Stimulated activated CD8-positive, alpha-beta memory T cell treated with anti-CD3 and anti-CD28 coated beads, Interleukin-15, amount 100 ng/mL, for 24 hours (primary cell): ENCODE results near the gene LIN7C.
"Not testable (repeated sequence)": the region's sequence is repeated elsewhere in the genome, so short reads cannot be mapped to it uniquely, and the experiment has no call there.

ENCODE experiments used
- DNase-seq: peaks from one replicate; pipeline ENCODE4 v3.0.0-alpha.2; 2020; ENCODE audit warnings: low read depth

LIN7C gene

GRCh38 chr11:27470826-27471588 is 35.6 kb downstream of the LIN7C start:
- DNase-seq: no peak

- no peak for DNase-seq
Measured at GRCh38 chr11:27470166-27470565, 36.4 kb downstream of the LIN7C start.

- no peak for DNase-seq
Measured at GRCh38 chr11:27468995-27469695, 37.4 kb downstream of the LIN7C start.

GRCh38 chr11:27468209-27468994 is 38.2 kb downstream of the LIN7C start:
- no peak for DNase-seq

GRCh38 chr11:27467181-27467913 is 39.2 kb downstream of the LIN7C start:
- DNase-seq: no peak

- DNase-seq: no peak
Measured at GRCh38 chr11:27466363-27466762, 40.2 kb downstream of the LIN7C start.

GRCh38 chr11:27465629-27466028 is 40.9 kb downstream of the LIN7C start:
- DNase-seq: no peak

- DNase-seq: no peak
Measured at GRCh38 chr11:27464909-27465308, 41.7 kb downstream of the LIN7C start.

- DNase-seq: no peak
Measured at GRCh38 chr11:27464289-27464696, 42.3 kb downstream of the LIN7C start.

GRCh38 chr11:27462543-27462942 is 44.0 kb downstream of the LIN7C start:
- DNase-seq: no peak

- no peak for DNase-seq
Measured at GRCh38 chr11:27460158-27460978, 46.2 kb downstream of the LIN7C start.

GRCh38 chr11:27459191-27459590 is 47.4 kb downstream of the LIN7C start:
- DNase-seq: no peak

GRCh38 chr11:27458182-27458581 is 48.4 kb downstream of the LIN7C start:
- DNase-seq: no peak

GRCh38 chr11:27456795-27457329 is 49.7 kb downstream of the LIN7C start:
- no peak for DNase-seq

GRCh38 chr11:27456140-27456794 is 50.3 kb downstream of the LIN7C start:
- no peak for DNase-seq

- DNase-seq: no peak
Measured at GRCh38 chr11:27455667-27456066, 50.9 kb downstream of the LIN7C start.

GRCh38 chr11:27453701-27454100 is 52.9 kb downstream of the LIN7C start:
- no peak for DNase-seq

- no peak for DNase-seq
Measured at GRCh38 chr11:27452147-27452546, 54.4 kb downstream of the LIN7C start.

- no peak for DNase-seq
Measured at GRCh38 chr11:27451244-27451965, 55.2 kb downstream of the LIN7C start.

- not testable (repeated sequence) for DNase-seq
Measured at GRCh38 chr11:27448184-27448540, 58.4 kb downstream of the LIN7C start.
